Liver (tissue), 3 donors: ENCODE data around the gene NCOA3.

Experiments
- EGR1 ChIP-seq, 2 donors: IDR thresholded peaks; 2 replicates each; pipeline ENCODE4 v1.6.1; 2016 to 2018; ENCODE audit warnings: antibody characterized with exemption in 2 of 2, low read depth in 2 of 2
- HNF4A ChIP-seq, 2 donors: conservative IDR thresholded peaks; 2 replicates each; pipeline ENCODE4 v1.6.1; 2016; ENCODE audit warnings: antibody characterized with exemption in 2 of 2, mild to moderate bottlenecking in 2 of 2
- HNF4G ChIP-seq: IDR thresholded peaks from 2 replicates; pipeline ENCODE4 v1.6.1; 2016; ENCODE audit warnings: antibody characterized with exemption
- NR2F2 ChIP-seq: IDR thresholded peaks from 2 replicates; pipeline ENCODE4 v1.6.1; 2016; ENCODE audit warnings: antibody characterized with exemption
- RAD21 ChIP-seq, 2 donors: IDR thresholded peaks; 2 replicates each; pipeline ENCODE4 v1.6.1; 2016; ENCODE audit warnings: antibody characterized with exemption in 2 of 2, mild to moderate bottlenecking in 2 of 2
- SP1 ChIP-seq: IDR thresholded peaks from 2 replicates; pipeline ENCODE4 v1.6.1; 2018; ENCODE audit warnings: antibody characterized with exemption, mild to moderate bottlenecking
- TF ChIP-seq, protein P1 (sequence below): IDR thresholded peaks from 2 replicates; pipeline ENCODE4 v1.6.1; 2016; ENCODE audit warnings: antibody characterized with exemption, mild to moderate bottlenecking
- TF ChIP-seq, protein P2 (sequence below): fragments of 150-350 bp; IDR thresholded peaks from 2 replicates; pipeline ENCODE4 v1.5.1; 2017; ENCODE audit warnings: improper control_type of control experiment, low read depth, low read length; ENCODE audit not compliant: missing input control
- TF ChIP-seq, protein P3 (sequence below): IDR thresholded peaks from 2 replicates; pipeline ENCODE4 v1.6.1; 2016; ENCODE audit warnings: antibody characterized with exemption
- TF ChIP-seq, protein P4 (sequence below): IDR thresholded peaks from 2 replicates; pipeline ENCODE4 v1.6.1; 2016; ENCODE audit warnings: antibody characterized with exemption
- donor health status: healthy.
- donor health status: healthy.

DNA sequence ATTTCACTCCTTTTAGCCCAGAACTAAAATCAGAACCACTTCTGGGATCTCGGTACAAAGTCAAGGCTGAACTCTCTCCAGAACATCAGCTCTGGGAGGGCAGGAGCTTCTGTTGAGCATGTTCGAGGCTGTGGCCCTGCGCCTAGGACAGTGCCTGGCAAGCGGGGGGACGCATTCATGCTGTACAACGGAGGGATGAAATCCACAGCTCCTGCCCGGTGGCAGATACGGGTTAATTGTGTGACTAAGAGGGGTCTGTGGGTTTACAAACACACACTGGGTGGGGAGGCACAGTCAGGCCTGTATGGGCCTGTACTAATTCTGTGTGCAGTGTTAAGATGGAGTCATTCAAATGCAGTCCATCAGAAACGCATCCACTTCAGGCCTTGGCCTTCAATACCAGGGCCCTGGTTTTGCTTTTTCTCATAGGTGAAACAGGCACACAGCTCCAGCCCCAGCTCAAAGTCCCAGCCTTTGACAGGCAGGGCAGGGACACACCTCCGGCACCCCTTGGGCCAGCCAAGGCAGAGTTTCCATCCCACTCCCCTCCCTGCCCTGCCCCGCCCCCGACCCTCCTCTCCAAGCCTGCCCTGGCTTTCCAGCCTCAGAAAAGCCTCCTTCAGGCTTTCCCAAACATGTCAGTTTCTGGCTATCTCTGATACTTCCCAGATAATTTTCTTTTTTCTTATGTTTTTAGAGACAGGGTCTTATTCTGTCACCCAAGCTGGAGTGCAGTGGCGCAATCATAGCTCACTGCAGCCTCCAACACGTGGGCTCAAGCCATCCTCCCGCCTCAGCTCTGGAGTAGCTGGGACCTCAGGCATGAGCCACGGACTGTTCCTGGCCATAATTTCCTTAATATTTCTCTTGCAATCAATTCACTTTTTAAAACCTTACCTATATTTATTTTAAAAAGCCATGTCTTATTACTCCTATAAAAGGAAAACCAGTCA, 173.8 kb downstream of the NCOA3 start:
- TF ChIP-seq, protein P1, sequence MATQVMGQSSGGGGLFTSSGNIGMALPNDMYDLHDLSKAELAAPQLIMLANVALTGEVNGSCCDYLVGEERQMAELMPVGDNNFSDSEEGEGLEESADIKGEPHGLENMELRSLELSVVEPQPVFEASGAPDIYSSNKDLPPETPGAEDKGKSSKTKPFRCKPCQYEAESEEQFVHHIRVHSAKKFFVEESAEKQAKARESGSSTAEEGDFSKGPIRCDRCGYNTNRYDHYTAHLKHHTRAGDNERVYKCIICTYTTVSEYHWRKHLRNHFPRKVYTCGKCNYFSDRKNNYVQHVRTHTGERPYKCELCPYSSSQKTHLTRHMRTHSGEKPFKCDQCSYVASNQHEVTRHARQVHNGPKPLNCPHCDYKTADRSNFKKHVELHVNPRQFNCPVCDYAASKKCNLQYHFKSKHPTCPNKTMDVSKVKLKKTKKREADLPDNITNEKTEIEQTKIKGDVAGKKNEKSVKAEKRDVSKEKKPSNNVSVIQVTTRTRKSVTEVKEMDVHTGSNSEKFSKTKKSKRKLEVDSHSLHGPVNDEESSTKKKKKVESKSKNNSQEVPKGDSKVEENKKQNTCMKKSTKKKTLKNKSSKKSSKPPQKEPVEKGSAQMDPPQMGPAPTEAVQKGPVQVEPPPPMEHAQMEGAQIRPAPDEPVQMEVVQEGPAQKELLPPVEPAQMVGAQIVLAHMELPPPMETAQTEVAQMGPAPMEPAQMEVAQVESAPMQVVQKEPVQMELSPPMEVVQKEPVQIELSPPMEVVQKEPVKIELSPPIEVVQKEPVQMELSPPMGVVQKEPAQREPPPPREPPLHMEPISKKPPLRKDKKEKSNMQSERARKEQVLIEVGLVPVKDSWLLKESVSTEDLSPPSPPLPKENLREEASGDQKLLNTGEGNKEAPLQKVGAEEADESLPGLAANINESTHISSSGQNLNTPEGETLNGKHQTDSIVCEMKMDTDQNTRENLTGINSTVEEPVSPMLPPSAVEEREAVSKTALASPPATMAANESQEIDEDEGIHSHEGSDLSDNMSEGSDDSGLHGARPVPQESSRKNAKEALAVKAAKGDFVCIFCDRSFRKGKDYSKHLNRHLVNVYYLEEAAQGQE, result no peak
- TF ChIP-seq SP1, result no peak
- TF ChIP-seq, protein P2, sequence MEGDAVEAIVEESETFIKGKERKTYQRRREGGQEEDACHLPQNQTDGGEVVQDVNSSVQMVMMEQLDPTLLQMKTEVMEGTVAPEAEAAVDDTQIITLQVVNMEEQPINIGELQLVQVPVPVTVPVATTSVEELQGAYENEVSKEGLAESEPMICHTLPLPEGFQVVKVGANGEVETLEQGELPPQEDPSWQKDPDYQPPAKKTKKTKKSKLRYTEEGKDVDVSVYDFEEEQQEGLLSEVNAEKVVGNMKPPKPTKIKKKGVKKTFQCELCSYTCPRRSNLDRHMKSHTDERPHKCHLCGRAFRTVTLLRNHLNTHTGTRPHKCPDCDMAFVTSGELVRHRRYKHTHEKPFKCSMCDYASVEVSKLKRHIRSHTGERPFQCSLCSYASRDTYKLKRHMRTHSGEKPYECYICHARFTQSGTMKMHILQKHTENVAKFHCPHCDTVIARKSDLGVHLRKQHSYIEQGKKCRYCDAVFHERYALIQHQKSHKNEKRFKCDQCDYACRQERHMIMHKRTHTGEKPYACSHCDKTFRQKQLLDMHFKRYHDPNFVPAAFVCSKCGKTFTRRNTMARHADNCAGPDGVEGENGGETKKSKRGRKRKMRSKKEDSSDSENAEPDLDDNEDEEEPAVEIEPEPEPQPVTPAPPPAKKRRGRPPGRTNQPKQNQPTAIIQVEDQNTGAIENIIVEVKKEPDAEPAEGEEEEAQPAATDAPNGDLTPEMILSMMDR, result no peak
- TF ChIP-seq NR2F2, result no peak
- TF ChIP-seq, protein P3, sequence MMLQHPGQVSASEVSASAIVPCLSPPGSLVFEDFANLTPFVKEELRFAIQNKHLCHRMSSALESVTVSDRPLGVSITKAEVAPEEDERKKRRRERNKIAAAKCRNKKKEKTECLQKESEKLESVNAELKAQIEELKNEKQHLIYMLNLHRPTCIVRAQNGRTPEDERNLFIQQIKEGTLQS, result no peak
- no peak for TF ChIP-seq EGR1 (IDR thresholded peaks at IDR 0.05; ENCODE audit: low read depth in 2 of 2)
- no peak for TF ChIP-seq RAD21 (IDR thresholded peaks at IDR 0.05)
- TF ChIP-seq, protein P4, sequence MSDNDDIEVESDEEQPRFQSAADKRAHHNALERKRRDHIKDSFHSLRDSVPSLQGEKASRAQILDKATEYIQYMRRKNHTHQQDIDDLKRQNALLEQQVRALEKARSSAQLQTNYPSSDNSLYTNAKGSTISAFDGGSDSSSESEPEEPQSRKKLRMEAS, result no peak
- TF ChIP-seq HNF4A (conservative IDR thresholded peaks at IDR 0.05), result no peak
- TF ChIP-seq HNF4G, result no peak
